IMR-90 (cell line): ENCODE results near the gene AGPAT1. TPM values are rescaled to one million over a fixed set of nuclear protein-coding genes. Genes with fewer than 3 reads are reported as not detected.

Experiments used
- ATAC-seq: fragments of 200-7000 bp; cut with Tn5 transposase; 2 replicates; pipeline ENCODE4 v1.9.1; 2020; ENCODE audit warnings: low read depth, mild to moderate bottlenecking, moderate library complexity
- BruUV-seq: library from RNA; stranded (reverse); fragments of 400-500 nt; replicated peaks from 2 replicates; lab custom pipeline; 2021; lab: Mats Ljungman, UMichigan
- CTCF ChIA-PET: fragments of 300-600 bp; formaldehyde crosslinking; extraction: SDS; loops from one replicate; lab custom pipeline; 2021; ENCODE audit warnings: antibody characterized with exemption; lab: Yijun Ruan, JAX
- POLR2A ChIA-PET: fragments of 300-600 bp; sonication (Branson Sonifier 250); formaldehyde crosslinking; loops from one replicate; lab custom pipeline; 2022; ENCODE audit warnings: antibody characterized with exemption; ENCODE audit not compliant: unreplicated experiment; lab: Charles Lee
- DNase-seq: peaks from one replicate; pipeline ENCODE4 v3.0.0; 2013
- H2AFZ ChIP-seq: replicated peaks from 2 replicates; pipeline ENCODE3; 2013; ENCODE audit warnings: low read length, mild to moderate bottlenecking; ENCODE audit not compliant: poor library complexity
- H2AK5ac ChIP-seq: 2 replicates; pipeline ENCODE4 v1.6.1; 2013; ENCODE audit warnings: low read depth, low read length, inconsistent platforms
- H2AK9ac ChIP-seq: replicated peaks from 2 replicates; pipeline ENCODE3; 2013; ENCODE audit warnings: mild to moderate bottlenecking, low read depth, low read length, moderate library complexity; ENCODE audit not compliant: poor library complexity
- H2BK120ac ChIP-seq: 2 replicates; pipeline ENCODE4 v1.6.1; 2013; ENCODE audit warnings: low read depth, low read length, inconsistent platforms
- H2BK15ac ChIP-seq: 3 replicates; pipeline ENCODE4 v1.6.1; 2013; ENCODE audit warnings: low read depth, low read length, inconsistent platforms
- H2BK20ac ChIP-seq: 2 replicates; pipeline ENCODE4 v1.6.1; 2013; ENCODE audit warnings: low read depth, mild to moderate bottlenecking, inconsistent platforms, low read length, moderate library complexity
- H2BK5ac ChIP-seq: 2 replicates; pipeline ENCODE4 v1.6.1; 2013; ENCODE audit warnings: mild to moderate bottlenecking, low read depth, low read length, inconsistent platforms; ENCODE audit not compliant: poor library complexity, severe bottlenecking
- H3K14ac ChIP-seq: replicated peaks from 2 replicates; pipeline ENCODE4 v1.6.1; 2013; ENCODE audit warnings: low read depth, low read length, inconsistent platforms
- H3K18ac ChIP-seq: 2 replicates; pipeline ENCODE4 v1.6.1; 2013; ENCODE audit warnings: low read depth, low read length, control low read depth
- H3K23ac ChIP-seq: 2 replicates; pipeline ENCODE4 v1.6.1; 2013; ENCODE audit warnings: low read depth, low read length, inconsistent platforms
- H3K27ac ChIP-seq: 2 replicates; pipeline ENCODE4 v1.5.1; 2013; ENCODE audit warnings: mild to moderate bottlenecking, control low read depth, low read length; ENCODE audit not compliant: insufficient read depth
- H3K27me3 ChIP-seq: 2 replicates; pipeline ENCODE4 v1.6.1; 2013; ENCODE audit warnings: low read length; ENCODE audit not compliant: control insufficient read depth, insufficient read depth
- H3K36me3 ChIP-seq: 2 replicates; pipeline ENCODE4 v1.6.1; 2013; ENCODE audit warnings: low read length, mixed read lengths; ENCODE audit not compliant: control insufficient read depth, insufficient read depth
- H3K4ac ChIP-seq: 2 replicates; pipeline ENCODE4 v1.6.1; 2013; ENCODE audit warnings: low read depth, low read length, inconsistent platforms
- H3K4me1 ChIP-seq: 2 replicates; pipeline ENCODE4 v1.6.1; 2013; ENCODE audit warnings: low read length, mixed read lengths; ENCODE audit not compliant: control insufficient read depth, insufficient read depth
- H3K4me2 ChIP-seq: 2 replicates; pipeline ENCODE4 v1.6.1; 2013; ENCODE audit warnings: low read depth, mild to moderate bottlenecking, control low read depth, low read length, moderate library complexity
- H3K4me3 ChIP-seq: 2 replicates; pipeline ENCODE4 v1.5.1; 2013; ENCODE audit warnings: low read depth, mild to moderate bottlenecking, control low read depth, low read length, moderate library complexity; ENCODE audit not compliant: insufficient read depth
- H3K56ac ChIP-seq: 2 replicates; pipeline ENCODE4 v1.6.1; 2013; ENCODE audit warnings: low read length, inconsistent platforms; ENCODE audit not compliant: insufficient read depth; ENCODE audit errors: extremely low read depth
- H3K79me1 ChIP-seq, 2 experiments: 2 replicates each; pipeline ENCODE4 v1.6.1; 2013; ENCODE audit warnings: low read length in 2 of 2, inconsistent platforms in 1 of 2, low read depth in 1 of 2
- H3K9ac ChIP-seq: 2 replicates; pipeline ENCODE4 v1.6.1; 2013; ENCODE audit warnings: low read depth, low read length, control low read depth
- H3K9me1 ChIP-seq: 2 replicates; pipeline ENCODE4 v1.6.1; 2013; ENCODE audit warnings: low read length, inconsistent platforms; ENCODE audit not compliant: insufficient read depth
- H3K9me3 ChIP-seq: 2 replicates; pipeline ENCODE4 v1.6.1; 2013; ENCODE audit warnings: low read length; ENCODE audit not compliant: control insufficient read depth, insufficient read depth
- H4K20me1 ChIP-seq: 2 replicates; pipeline ENCODE4 v1.6.1; 2013; ENCODE audit warnings: low read length, inconsistent platforms; ENCODE audit not compliant: insufficient read depth
- H4K5ac ChIP-seq: 2 replicates; pipeline ENCODE4 v1.6.1; 2013; ENCODE audit warnings: mild to moderate bottlenecking, low read depth, low read length, control low read depth
- H4K8ac ChIP-seq, 2 experiments: 2 replicates each; pipeline ENCODE4 v1.6.1; 2013; ENCODE audit warnings: low read depth in 2 of 2, low read length in 2 of 2, control low read depth in 1 of 2, inconsistent platforms in 1 of 2
- H4K91ac ChIP-seq: 2 replicates; pipeline ENCODE4 v1.6.1; 2013; ENCODE audit warnings: low read depth, low read length, inconsistent platforms; ENCODE audit not compliant: insufficient read depth
- CEBPB ChIP-seq: IDR thresholded peaks from 2 replicates; pipeline ENCODE4 v1.6.1; 2012; ENCODE audit warnings: low read depth, low read length, improper control_type of control experiment
- MAFK ChIP-seq: IDR thresholded peaks from 2 replicates; pipeline ENCODE4 v1.6.1; 2012; ENCODE audit warnings: low read depth, low read length, improper control_type of control experiment
- MXI1 ChIP-seq: IDR thresholded peaks from 2 replicates; pipeline ENCODE4 v1.6.1; 2012; ENCODE audit warnings: low read depth, mild to moderate bottlenecking, low read length, moderate library complexity, borderline replicate concordance
- RFX5 ChIP-seq: IDR thresholded peaks from 2 replicates; pipeline ENCODE4 v1.8.0; 2012; ENCODE audit warnings: low read depth, mild to moderate bottlenecking, low read length, moderate library complexity
- WGBS, 2 experiments: methylation state at CpG; one replicate each; pipeline versions ENCODE4 v1.1.5 to v1.1.7; 2013; ENCODE audit warnings: missing lambda C conversion rate in 2 of 2; ENCODE audit not compliant: insufficient read length in 1 of 2; ENCODE audit errors: extremely low coverage in 2 of 2; 5-methylcytosine and 5-hydroxymethylcytosine counted together
- dilution Hi-C: fragments of 300-500 bp; cut with HindIII; formaldehyde crosslinking; loops from one replicate; pipeline ENCODE4 v1.14.3; 2018; ENCODE audit warnings: low sequenced_read_pairs; ENCODE audit not compliant: unreplicated experiment
- in situ Hi-C: fragments of 300-500 bp; cut with MboI; formaldehyde crosslinking; loops from 3 replicates; pipeline ENCODE4 v1.14.3; 2019; ENCODE audit warnings: low sequenced_read_pairs, inconsistent platforms, mixed read lengths
- intact Hi-C: fragments of 100-400 bp; cut with micrococcal nuclease; formaldehyde crosslinking; loops from 2 replicates; pipeline ENCODE4 v1.10.0; 2022
- polyA plus RNA-seq, 3 experiments: library from polyadenylated mRNA; depleted of rRNA; stranded (reverse); fragments of >200 nt; gene quantifications; 2 replicates each; pipeline ENCODE4 v1.2.3, GENCODE V29; 2012; ENCODE audit warnings: low replicate concordance in 1 of 3
- total RNA-seq: library from RNA; depleted of rRNA; stranded (reverse); fragments of >200 nt; gene quantifications from 2 replicates; pipeline ENCODE4 v1.2.3, GENCODE V29; 2012
- TF ChIP-seq, protein P1 (sequence below): fragments of 150-350 bp; IDR thresholded peaks from 2 replicates; pipeline ENCODE4 v1.6.1; 2017; ENCODE audit warnings: mild to moderate bottlenecking, antibody characterized with exemption, low read length, low read depth

AGPAT1 gene
- total and polyA plus RNA-seq, 2 of the 4 experiments (the other 2 are of a cell fraction), result 27.2 to 116 TPM

DNA sequence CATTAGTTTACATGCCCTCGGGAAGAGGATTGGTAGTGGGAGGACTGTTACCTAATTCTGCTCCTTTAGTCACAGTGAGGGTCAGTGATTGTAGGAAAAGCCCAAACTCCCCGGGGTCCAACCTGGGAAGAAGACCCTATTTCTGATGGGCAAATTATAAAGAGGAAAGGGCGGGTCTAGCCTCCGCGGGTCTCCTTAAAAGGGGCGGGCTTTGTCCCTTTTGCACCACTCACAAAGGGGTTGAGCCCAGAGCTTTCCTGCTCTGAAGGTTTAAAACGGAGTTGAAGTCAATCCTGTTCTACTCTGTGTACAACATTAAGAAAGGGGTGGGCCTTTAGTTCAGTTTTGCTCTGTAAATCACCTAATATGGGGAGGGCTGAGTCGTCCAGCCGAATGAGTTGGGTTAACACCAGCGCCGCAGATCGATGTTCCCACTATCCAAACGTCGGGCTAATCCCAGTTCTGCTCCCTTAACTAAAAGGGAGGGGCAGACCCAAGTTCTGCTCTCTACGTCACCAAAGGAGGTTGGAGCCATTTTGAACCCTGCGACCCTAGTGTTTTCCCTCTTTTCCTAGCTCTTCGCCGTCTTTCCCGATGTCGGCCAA, 1.4 kb upstream of the AGPAT1 start (continued):
- TF ChIP-seq MXI1 (no peak), RFX5 (0 out of 2 replicates have a peak, but pooled peaks have one; percentile 9)

DNA sequence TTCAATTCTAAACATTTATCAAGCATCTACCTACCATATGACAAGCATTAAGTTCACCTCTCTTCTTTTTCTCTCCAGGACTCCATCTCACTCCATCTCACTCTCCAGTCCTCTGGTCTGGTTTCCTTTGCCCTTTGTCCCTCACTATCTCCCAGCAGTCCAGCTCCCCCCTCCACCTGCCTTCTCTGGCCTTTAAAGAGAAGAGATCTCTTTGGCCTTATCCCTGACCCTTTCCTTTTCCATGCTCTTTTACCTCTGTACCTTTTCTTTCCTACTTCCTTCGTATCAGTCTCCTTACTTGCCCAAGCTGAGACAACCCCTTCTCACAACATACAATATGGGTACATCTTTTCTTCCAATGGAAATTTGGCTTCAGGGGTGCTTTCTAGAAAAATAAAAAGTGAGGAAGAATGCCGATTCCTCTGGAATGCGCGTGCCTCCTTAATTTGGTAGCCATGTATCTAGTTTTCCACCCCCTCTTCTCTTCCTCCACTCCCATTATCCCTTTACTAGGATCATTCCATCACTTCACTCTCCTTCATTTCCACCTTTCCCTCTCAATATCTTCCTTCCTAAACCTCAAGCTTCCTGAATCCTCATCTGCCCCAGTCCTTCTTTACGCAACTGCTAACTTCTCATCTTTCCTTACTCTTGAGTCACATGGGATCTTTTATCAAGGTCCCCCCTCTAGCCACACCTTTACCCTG, 745 bp upstream of the AGPAT1 start:
- intact Hi-C loops, result loop anchor here (1.0 to 5.0 kb wide), 3 partner anchors 24 to 59 kb away; no protein-coding TSS in a partner anchor

More for the DNA sequence above, 745 bp upstream of the AGPAT1 start:
- Histone ChIP-seq H2BK120ac (peak overlapping the region; percentile 65), H2AK9ac (peak overlapping the region; percentile 87), H3K4me2 (peak overlapping the region; percentile 80), H4K5ac (peak overlapping the region; percentile 77), H3K27ac (peak overlapping the region; percentile 74), H3K9me3 (no peaks in the 10 kb centered on the region), H2AFZ (peak overlapping the region; percentile 84), H3K56ac (peak overlapping the region; percentile 91), H4K20me1 (peaks cover 3% of the 10 kb centered on the region; the same call in 1 of the 2 replicates), H2BK20ac (peak overlapping the region; percentile 9; the same call in 1 of the 2 replicates), H3K4me1 (peaks cover 5% of the 10 kb centered on the region), H3K14ac (peak overlapping the region; percentile 82), H3K79me1 (peaks cover 35 to 57% of the 10 kb centered on the region in 2 experiments), H3K23ac (peak overlapping the region; percentile 88), H2BK5ac (peak overlapping the region; percentile 90), H2BK15ac (peak overlapping the region; percentile 35; the same call in 2 of the 3 replicates), H3K9ac (peak overlapping the region; percentile 70), H3K9me1 (peaks cover 30% of the 10 kb centered on the region), H4K8ac (peak overlapping the region; percentile 55 to 89), H3K4ac (peak overlapping the region; percentile 92), H3K18ac (peak overlapping the region; percentile 70), H3K36me3 (peaks cover 4% of the 10 kb centered on the region; the same call in 1 of the 2 replicates), H4K91ac (peak overlapping the region; percentile 82), H2AK5ac (peak overlapping the region; percentile 94), H3K4me3 (peak overlapping the region; percentile 45), H3K27me3 (no peaks in the 10 kb centered on the region)
- ATAC-seq (peak; percentile 0; the same call in 1 of the 2 replicates), DNase-seq (peak; percentile 75)
- POLR2A ChIA-PET, result interaction anchor here (0.6 to 1.4 kb wide), 5 partner anchors 9 to 495 kb away, joined by 3 to 5 read pairs (median 3); no protein-coding TSS in a partner anchor
- CTCF ChIA-PET, result no interaction called here
- TF ChIP-seq MXI1, result no peak
- peak; percentile 82 for TF ChIP-seq CEBPB
- TF ChIP-seq, protein P1, sequence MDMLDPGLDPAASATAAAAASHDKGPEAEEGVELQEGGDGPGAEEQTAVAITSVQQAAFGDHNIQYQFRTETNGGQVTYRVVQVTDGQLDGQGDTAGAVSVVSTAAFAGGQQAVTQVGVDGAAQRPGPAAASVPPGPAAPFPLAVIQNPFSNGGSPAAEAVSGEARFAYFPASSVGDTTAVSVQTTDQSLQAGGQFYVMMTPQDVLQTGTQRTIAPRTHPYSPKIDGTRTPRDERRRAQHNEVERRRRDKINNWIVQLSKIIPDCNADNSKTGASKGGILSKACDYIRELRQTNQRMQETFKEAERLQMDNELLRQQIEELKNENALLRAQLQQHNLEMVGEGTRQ, result peak; percentile 46
- no peak for TF ChIP-seq MAFK
- in situ Hi-C loops (loop anchor here (10.0 to 25.0 kb wide), 2 partner anchors 202 to 786 kb away; partner anchors contain the start of genes BRD2, DXO and HLA-DMA), dilution Hi-C loops (no loop called here)
- 8% methylated on average over 2 of the region's 5 CpGs; no CpG with 5 or more reads in 1 of the 2 experiments for WGBS, 2 experiments
- TSS peak; percentile 95 for BruUV-seq
